IMR-90 (cell line): ENCODE results near the gene AHCTF1. TPM values are rescaled to one million over a fixed set of nuclear protein-coding genes. Genes with fewer than 3 reads are reported as not detected.
"Not testable (repeated sequence)": the region's sequence is repeated elsewhere in the genome, so short reads cannot be mapped to it uniquely, and the experiment has no call there.

ENCODE experiments used
- ATAC-seq: fragments of 200-7000 bp; cut with Tn5 transposase; 2 replicates; pipeline ENCODE4 v1.9.1; 2020; ENCODE audit warnings: low read depth, mild to moderate bottlenecking, moderate library complexity
- BruUV-seq: library from RNA; stranded (reverse); fragments of 400-500 nt; replicated peaks from 2 replicates; lab custom pipeline; 2021; lab: Mats Ljungman, UMichigan
- CTCF ChIA-PET: fragments of 300-600 bp; formaldehyde crosslinking; extraction: SDS; loops from one replicate; lab custom pipeline; 2021; ENCODE audit warnings: antibody characterized with exemption; lab: Yijun Ruan, JAX
- POLR2A ChIA-PET: fragments of 300-600 bp; sonication (Branson Sonifier 250); formaldehyde crosslinking; loops from one replicate; lab custom pipeline; 2022; ENCODE audit warnings: antibody characterized with exemption; ENCODE audit not compliant: unreplicated experiment; lab: Charles Lee
- DNase-seq: peaks from one replicate; pipeline ENCODE4 v3.0.0; 2013
- H2AFZ ChIP-seq: replicated peaks from 2 replicates; pipeline ENCODE3; 2013; ENCODE audit warnings: low read length, mild to moderate bottlenecking; ENCODE audit not compliant: poor library complexity
- H2AK5ac ChIP-seq: 2 replicates; pipeline ENCODE4 v1.6.1; 2013; ENCODE audit warnings: low read depth, low read length, inconsistent platforms
- H2AK9ac ChIP-seq: replicated peaks from 2 replicates; pipeline ENCODE3; 2013; ENCODE audit warnings: mild to moderate bottlenecking, low read depth, low read length, moderate library complexity; ENCODE audit not compliant: poor library complexity
- H2BK120ac ChIP-seq: 2 replicates; pipeline ENCODE4 v1.6.1; 2013; ENCODE audit warnings: low read depth, low read length, inconsistent platforms
- H2BK15ac ChIP-seq: 3 replicates; pipeline ENCODE4 v1.6.1; 2013; ENCODE audit warnings: low read depth, low read length, inconsistent platforms
- H2BK20ac ChIP-seq: 2 replicates; pipeline ENCODE4 v1.6.1; 2013; ENCODE audit warnings: low read depth, mild to moderate bottlenecking, inconsistent platforms, low read length, moderate library complexity
- H2BK5ac ChIP-seq: 2 replicates; pipeline ENCODE4 v1.6.1; 2013; ENCODE audit warnings: mild to moderate bottlenecking, low read depth, low read length, inconsistent platforms; ENCODE audit not compliant: poor library complexity, severe bottlenecking
- H3K14ac ChIP-seq: replicated peaks from 2 replicates; pipeline ENCODE4 v1.6.1; 2013; ENCODE audit warnings: low read depth, low read length, inconsistent platforms
- H3K18ac ChIP-seq: 2 replicates; pipeline ENCODE4 v1.6.1; 2013; ENCODE audit warnings: low read depth, low read length, control low read depth
- H3K23ac ChIP-seq: 2 replicates; pipeline ENCODE4 v1.6.1; 2013; ENCODE audit warnings: low read depth, low read length, inconsistent platforms
- H3K27ac ChIP-seq: 2 replicates; pipeline ENCODE4 v1.5.1; 2013; ENCODE audit warnings: mild to moderate bottlenecking, control low read depth, low read length; ENCODE audit not compliant: insufficient read depth
- H3K27me3 ChIP-seq: 2 replicates; pipeline ENCODE4 v1.6.1; 2013; ENCODE audit warnings: low read length; ENCODE audit not compliant: control insufficient read depth, insufficient read depth
- H3K36me3 ChIP-seq: 2 replicates; pipeline ENCODE4 v1.6.1; 2013; ENCODE audit warnings: low read length, mixed read lengths; ENCODE audit not compliant: control insufficient read depth, insufficient read depth
- H3K4ac ChIP-seq: 2 replicates; pipeline ENCODE4 v1.6.1; 2013; ENCODE audit warnings: low read depth, low read length, inconsistent platforms
- H3K4me1 ChIP-seq: 2 replicates; pipeline ENCODE4 v1.6.1; 2013; ENCODE audit warnings: low read length, mixed read lengths; ENCODE audit not compliant: control insufficient read depth, insufficient read depth
- H3K4me2 ChIP-seq: 2 replicates; pipeline ENCODE4 v1.6.1; 2013; ENCODE audit warnings: low read depth, mild to moderate bottlenecking, control low read depth, low read length, moderate library complexity
- H3K4me3 ChIP-seq: 2 replicates; pipeline ENCODE4 v1.5.1; 2013; ENCODE audit warnings: low read depth, mild to moderate bottlenecking, control low read depth, low read length, moderate library complexity; ENCODE audit not compliant: insufficient read depth
- H3K56ac ChIP-seq: 2 replicates; pipeline ENCODE4 v1.6.1; 2013; ENCODE audit warnings: low read length, inconsistent platforms; ENCODE audit not compliant: insufficient read depth; ENCODE audit errors: extremely low read depth
- H3K79me1 ChIP-seq, 2 experiments: 2 replicates each; pipeline ENCODE4 v1.6.1; 2013; ENCODE audit warnings: low read length in 2 of 2, inconsistent platforms in 1 of 2, low read depth in 1 of 2
- H3K9ac ChIP-seq: 2 replicates; pipeline ENCODE4 v1.6.1; 2013; ENCODE audit warnings: low read depth, low read length, control low read depth
- H3K9me1 ChIP-seq: 2 replicates; pipeline ENCODE4 v1.6.1; 2013; ENCODE audit warnings: low read length, inconsistent platforms; ENCODE audit not compliant: insufficient read depth
- H3K9me3 ChIP-seq: 2 replicates; pipeline ENCODE4 v1.6.1; 2013; ENCODE audit warnings: low read length; ENCODE audit not compliant: control insufficient read depth, insufficient read depth
- H4K20me1 ChIP-seq: 2 replicates; pipeline ENCODE4 v1.6.1; 2013; ENCODE audit warnings: low read length, inconsistent platforms; ENCODE audit not compliant: insufficient read depth
- H4K5ac ChIP-seq: 2 replicates; pipeline ENCODE4 v1.6.1; 2013; ENCODE audit warnings: mild to moderate bottlenecking, low read depth, low read length, control low read depth
- H4K8ac ChIP-seq, 2 experiments: 2 replicates each; pipeline ENCODE4 v1.6.1; 2013; ENCODE audit warnings: low read depth in 2 of 2, low read length in 2 of 2, control low read depth in 1 of 2, inconsistent platforms in 1 of 2
- H4K91ac ChIP-seq: 2 replicates; pipeline ENCODE4 v1.6.1; 2013; ENCODE audit warnings: low read depth, low read length, inconsistent platforms; ENCODE audit not compliant: insufficient read depth
- WGBS, 2 experiments: methylation state at CpG; one replicate each; pipeline versions ENCODE4 v1.1.5 to v1.1.7; 2013; ENCODE audit warnings: missing lambda C conversion rate in 2 of 2; ENCODE audit not compliant: insufficient read length in 1 of 2; ENCODE audit errors: extremely low coverage in 2 of 2; 5-methylcytosine and 5-hydroxymethylcytosine counted together
- dilution Hi-C: fragments of 300-500 bp; cut with HindIII; formaldehyde crosslinking; loops from one replicate; pipeline ENCODE4 v1.14.3; 2018; ENCODE audit warnings: low sequenced_read_pairs; ENCODE audit not compliant: unreplicated experiment
- in situ Hi-C: fragments of 300-500 bp; cut with MboI; formaldehyde crosslinking; loops from 3 replicates; pipeline ENCODE4 v1.14.3; 2019; ENCODE audit warnings: low sequenced_read_pairs, inconsistent platforms, mixed read lengths
- intact Hi-C: fragments of 100-400 bp; cut with micrococcal nuclease; formaldehyde crosslinking; loops from 2 replicates; pipeline ENCODE4 v1.10.0; 2022
- polyA plus RNA-seq, 3 experiments: library from polyadenylated mRNA; depleted of rRNA; stranded (reverse); fragments of >200 nt; gene quantifications; 2 replicates each; pipeline ENCODE4 v1.2.3, GENCODE V29; 2012; ENCODE audit warnings: low replicate concordance in 1 of 3
- total RNA-seq: library from RNA; depleted of rRNA; stranded (reverse); fragments of >200 nt; gene quantifications from 2 replicates; pipeline ENCODE4 v1.2.3, GENCODE V29; 2012

AHCTF1 gene
- total and polyA plus RNA-seq, 2 of the 4 experiments (the other 2 are of a cell fraction) = 8.9 to 29.0 TPM

GRCh38 chr1:246885389-246885788 lies 46.4 kb downstream of the AHCTF1 start:
- H3K9me3 ChIP-seq, H2BK120ac ChIP-seq, DNase-seq, BruUV-seq, intact Hi-C loops, H3K27ac ChIP-seq, in situ Hi-C loops, H3K23ac ChIP-seq, H2AK9ac ChIP-seq, H3K4me2 ChIP-seq, H3K4ac ChIP-seq, H2BK20ac ChIP-seq, H4K8ac ChIP-seq, H3K27me3 ChIP-seq, H4K5ac ChIP-seq, H2AK5ac ChIP-seq, H3K9ac ChIP-seq, H3K14ac ChIP-seq, H2BK15ac ChIP-seq, POLR2A ChIA-PET, H4K91ac ChIP-seq, H4K20me1 ChIP-seq, H3K4me3 ChIP-seq, ATAC-seq, H3K18ac ChIP-seq, H3K56ac ChIP-seq, H3K4me1 ChIP-seq, dilution Hi-C loops, H3K79me1 ChIP-seq, H2AFZ ChIP-seq, H3K9me1 ChIP-seq: not testable (repeated sequence)
- peaks cover 19% of the 10 kb centered on the region for H3K36me3 ChIP-seq
- peak overlapping the region; percentile 33 for H2BK5ac ChIP-seq
- CTCF ChIA-PET = interaction anchor here (0.6 kb wide), 1 partner anchor 311 kb away, joined by 3 read pairs; no protein-coding TSS in a partner anchor
- no CpG with 5 or more reads among the region's 5 CpGs for WGBS, 2 experiments
